MM.1S (cell line): Measurements from ENCODE around the gene RALGAPA2.

Experiments
- EZH2 ChIP-seq: fragments of 300-600 bp; sonication (generic); optimal IDR thresholded peaks from 2 replicates; pipeline ENCODE3; 2017; ENCODE audit warnings: low read depth, mild to moderate bottlenecking, antibody characterized with exemption, low read length, mixed read lengths
- EZH2phosphoT487 ChIP-seq: fragments of 300-600 bp; sonication (generic); IDR thresholded peaks from 2 replicates; pipeline ENCODE4 v1.6.1; 2018; ENCODE audit warnings: antibody characterized with exemption, low read length
- TF ChIP-seq, protein P1 (sequence below): fragments of 300-600 bp; sonication (generic); IDR thresholded peaks from 2 replicates; pipeline ENCODE4 v1.5.1; 2016; ENCODE audit warnings: antibody characterized with exemption, low read length, mixed read lengths

GRCh38 chr20:20668639-20669038 lies 43.8 kb downstream of the RALGAPA2 start:
- TF ChIP-seq, protein P1, sequence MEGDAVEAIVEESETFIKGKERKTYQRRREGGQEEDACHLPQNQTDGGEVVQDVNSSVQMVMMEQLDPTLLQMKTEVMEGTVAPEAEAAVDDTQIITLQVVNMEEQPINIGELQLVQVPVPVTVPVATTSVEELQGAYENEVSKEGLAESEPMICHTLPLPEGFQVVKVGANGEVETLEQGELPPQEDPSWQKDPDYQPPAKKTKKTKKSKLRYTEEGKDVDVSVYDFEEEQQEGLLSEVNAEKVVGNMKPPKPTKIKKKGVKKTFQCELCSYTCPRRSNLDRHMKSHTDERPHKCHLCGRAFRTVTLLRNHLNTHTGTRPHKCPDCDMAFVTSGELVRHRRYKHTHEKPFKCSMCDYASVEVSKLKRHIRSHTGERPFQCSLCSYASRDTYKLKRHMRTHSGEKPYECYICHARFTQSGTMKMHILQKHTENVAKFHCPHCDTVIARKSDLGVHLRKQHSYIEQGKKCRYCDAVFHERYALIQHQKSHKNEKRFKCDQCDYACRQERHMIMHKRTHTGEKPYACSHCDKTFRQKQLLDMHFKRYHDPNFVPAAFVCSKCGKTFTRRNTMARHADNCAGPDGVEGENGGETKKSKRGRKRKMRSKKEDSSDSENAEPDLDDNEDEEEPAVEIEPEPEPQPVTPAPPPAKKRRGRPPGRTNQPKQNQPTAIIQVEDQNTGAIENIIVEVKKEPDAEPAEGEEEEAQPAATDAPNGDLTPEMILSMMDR, result no peak
- TF ChIP-seq EZH2phosphoT487, result no peak
- no peak for TF ChIP-seq EZH2
